Measurements from ENCODE around the gene RNF208.

GRCh38 chr9:137184881-137185660 lies 37.0 kb downstream of the RNF208 start:
- no peak for TF ChIP-seq CTCF (IDR thresholded peaks at IDR 0.05)
- TF ChIP-seq RAD21 (conservative IDR thresholded peaks at IDR 0.05 in 1 of 2, IDR thresholded peaks at IDR 0.05 in 1 of 2) = no peak
